ENCODE measurements around the gene MTHFD2L.

DNA sequence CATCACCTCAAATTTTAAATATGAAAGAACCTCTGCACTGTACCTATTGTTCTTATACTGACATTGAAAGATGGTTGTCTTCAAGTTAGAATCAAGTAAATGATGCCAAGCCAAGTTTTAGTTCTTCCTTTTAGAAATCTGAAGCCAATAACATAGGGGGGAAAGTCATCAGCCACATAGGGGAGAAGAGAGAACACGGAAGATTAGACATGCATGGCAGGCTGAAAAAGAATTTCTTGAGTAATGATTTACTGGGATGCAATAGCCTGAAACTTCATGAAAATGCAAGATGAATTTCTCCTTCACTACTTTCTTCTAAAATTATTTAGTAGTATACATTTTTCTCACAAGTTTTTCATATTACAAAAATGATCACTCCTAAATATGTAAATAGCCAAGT is 136.8 kb downstream of the MTHFD2L start:
- TF ChIP-seq, protein P1, sequence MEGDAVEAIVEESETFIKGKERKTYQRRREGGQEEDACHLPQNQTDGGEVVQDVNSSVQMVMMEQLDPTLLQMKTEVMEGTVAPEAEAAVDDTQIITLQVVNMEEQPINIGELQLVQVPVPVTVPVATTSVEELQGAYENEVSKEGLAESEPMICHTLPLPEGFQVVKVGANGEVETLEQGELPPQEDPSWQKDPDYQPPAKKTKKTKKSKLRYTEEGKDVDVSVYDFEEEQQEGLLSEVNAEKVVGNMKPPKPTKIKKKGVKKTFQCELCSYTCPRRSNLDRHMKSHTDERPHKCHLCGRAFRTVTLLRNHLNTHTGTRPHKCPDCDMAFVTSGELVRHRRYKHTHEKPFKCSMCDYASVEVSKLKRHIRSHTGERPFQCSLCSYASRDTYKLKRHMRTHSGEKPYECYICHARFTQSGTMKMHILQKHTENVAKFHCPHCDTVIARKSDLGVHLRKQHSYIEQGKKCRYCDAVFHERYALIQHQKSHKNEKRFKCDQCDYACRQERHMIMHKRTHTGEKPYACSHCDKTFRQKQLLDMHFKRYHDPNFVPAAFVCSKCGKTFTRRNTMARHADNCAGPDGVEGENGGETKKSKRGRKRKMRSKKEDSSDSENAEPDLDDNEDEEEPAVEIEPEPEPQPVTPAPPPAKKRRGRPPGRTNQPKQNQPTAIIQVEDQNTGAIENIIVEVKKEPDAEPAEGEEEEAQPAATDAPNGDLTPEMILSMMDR (conservative IDR thresholded peaks at IDR 0.05), result no peak
- TF ChIP-seq EZH2 (IDR thresholded peaks at IDR 0.05; ENCODE audit: low read depth), result no peak
